Astrocyte (in vitro differentiated cells and primary cell): ENCODE data around the gene TICRR.

Experiments
- EZH2 ChIP-seq: IDR thresholded peaks from 2 replicates; pipeline ENCODE4 v1.6.1; 2012; ENCODE audit warnings: mild to moderate bottlenecking, low read length, inconsistent platforms; ENCODE audit not compliant: insufficient read depth
- TF ChIP-seq, protein P1 (sequence below): IDR thresholded peaks from 2 replicates; pipeline ENCODE4 v1.5.1; 2011; ENCODE audit warnings: low read depth, mild to moderate bottlenecking, inconsistent platforms, low read length, moderate library complexity; ENCODE audit not compliant: insufficient read depth

DNA sequence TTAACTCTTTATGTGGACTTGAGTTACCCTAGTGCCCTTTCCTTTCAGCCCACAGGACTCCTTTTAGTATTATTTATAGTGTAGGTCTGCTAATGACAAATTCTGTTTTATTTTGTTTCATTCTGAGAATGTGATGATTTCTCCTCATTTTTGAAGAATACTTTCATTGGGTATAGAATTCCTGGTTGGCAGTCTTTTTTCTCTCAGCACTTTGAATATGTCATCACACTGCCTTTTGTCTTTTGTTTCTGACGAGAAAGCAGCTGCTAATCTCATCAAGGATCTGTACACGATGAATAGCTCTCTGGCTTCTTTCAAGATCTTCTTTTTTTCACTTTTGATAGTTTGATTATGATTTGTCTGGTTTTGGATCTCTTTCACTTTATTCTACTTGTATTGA is 37.8 kb downstream of the TICRR start:
- TF ChIP-seq, protein P1, sequence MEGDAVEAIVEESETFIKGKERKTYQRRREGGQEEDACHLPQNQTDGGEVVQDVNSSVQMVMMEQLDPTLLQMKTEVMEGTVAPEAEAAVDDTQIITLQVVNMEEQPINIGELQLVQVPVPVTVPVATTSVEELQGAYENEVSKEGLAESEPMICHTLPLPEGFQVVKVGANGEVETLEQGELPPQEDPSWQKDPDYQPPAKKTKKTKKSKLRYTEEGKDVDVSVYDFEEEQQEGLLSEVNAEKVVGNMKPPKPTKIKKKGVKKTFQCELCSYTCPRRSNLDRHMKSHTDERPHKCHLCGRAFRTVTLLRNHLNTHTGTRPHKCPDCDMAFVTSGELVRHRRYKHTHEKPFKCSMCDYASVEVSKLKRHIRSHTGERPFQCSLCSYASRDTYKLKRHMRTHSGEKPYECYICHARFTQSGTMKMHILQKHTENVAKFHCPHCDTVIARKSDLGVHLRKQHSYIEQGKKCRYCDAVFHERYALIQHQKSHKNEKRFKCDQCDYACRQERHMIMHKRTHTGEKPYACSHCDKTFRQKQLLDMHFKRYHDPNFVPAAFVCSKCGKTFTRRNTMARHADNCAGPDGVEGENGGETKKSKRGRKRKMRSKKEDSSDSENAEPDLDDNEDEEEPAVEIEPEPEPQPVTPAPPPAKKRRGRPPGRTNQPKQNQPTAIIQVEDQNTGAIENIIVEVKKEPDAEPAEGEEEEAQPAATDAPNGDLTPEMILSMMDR: no peak
- TF ChIP-seq EZH2: no peak
